Activated CD8-positive, alpha-beta memory T cell treated with anti-CD3 and anti-CD28 coated beads for 1 hour (primary cell): ENCODE results near the gene CXCR3.
"Not testable (repeated sequence)": the region's sequence is repeated elsewhere in the genome, so short reads cannot be mapped to it uniquely, and the experiment has no call there.

Experiments used
- DNase-seq, 2 donors: peaks; one replicate each; pipeline ENCODE4 v3.0.0-alpha.2; 2020; ENCODE audit warnings: low read depth in 1 of 2; ENCODE audit errors: extremely low read depth in 1 of 2

CXCR3 gene

DNA sequence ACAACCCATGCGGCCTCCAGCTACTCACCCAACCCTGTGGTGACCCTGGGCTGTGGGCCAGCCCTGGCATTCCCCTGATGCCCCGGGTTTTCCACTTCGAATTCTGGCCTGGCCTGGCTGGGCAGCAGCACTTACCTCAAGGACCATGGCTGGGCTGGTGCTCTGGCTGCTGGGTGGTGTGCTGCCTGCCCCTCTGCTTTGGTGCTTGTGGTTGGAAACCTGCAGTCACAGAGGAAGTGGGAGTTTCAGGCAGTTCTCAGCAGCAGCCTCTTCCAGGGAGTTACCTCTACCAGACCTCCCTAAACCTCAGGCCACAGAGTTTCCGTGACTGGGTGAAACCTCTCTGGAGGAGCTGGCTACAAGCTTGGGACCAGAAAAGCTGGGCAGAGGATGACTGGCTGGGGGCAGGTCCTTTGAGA, at the start of gene CXCR3:
CXCR3 (minus strand) TSS at position 209 of the 419 bp plus-strand sequence; CDS start at position 147, 62 bp downstream.
- peak; percentile 28 to 54 for DNase-seq

DNA sequence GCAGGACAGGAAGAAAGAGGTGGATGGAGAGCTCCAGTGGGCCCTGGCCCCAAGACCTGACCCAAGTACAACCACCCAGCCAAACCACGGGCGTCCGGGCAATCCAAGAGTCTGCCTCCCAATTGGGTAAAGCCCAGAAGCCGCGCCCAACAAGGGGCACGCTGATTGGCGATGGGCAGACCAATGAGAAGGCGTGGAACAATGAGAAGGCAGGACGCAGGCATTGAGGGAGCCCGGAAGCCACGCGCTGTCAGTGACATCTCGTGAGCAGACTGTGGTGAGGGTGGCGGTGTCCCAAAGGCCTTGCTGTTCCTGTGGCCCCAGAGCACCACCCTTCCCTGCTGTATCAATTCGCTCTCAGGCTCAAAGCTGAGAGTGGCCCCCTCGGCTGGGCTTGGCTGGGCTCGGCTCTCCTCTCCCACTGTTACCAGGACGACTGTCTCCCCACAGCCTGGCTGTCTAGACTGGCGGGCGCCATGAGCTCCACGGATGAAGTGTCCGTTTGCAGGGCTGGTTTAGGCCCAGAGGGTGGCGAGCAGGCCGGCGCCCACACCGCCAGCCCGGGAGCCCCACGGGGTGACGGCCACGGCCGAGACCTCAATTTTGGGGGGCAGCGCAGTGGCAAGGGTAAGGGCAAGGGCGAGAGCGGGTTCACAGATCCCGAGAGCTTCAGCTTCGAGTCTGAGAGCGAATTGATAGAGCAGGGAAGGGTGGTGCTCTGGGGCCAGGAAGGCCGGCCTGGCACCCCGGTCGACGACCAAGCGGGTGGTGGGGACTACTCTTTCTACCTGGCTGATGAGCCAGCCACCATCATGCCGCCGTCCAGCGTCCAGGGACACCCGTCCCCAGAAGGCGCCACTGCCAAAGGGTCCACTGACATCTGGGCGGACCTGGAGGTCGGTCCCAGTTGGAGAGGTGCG, 49.3 kb upstream of the CXCR3 start, which contains the start of gene LOC101059915:
LOC101059915 (plus strand) TSS at position 219 of the 920 bp plus-strand sequence.
- DNase-seq = no peak

GRCh38 chrX:71666240-71667223, 48.2 kb upstream of the CXCR3 start:
- no peak for DNase-seq

DNA sequence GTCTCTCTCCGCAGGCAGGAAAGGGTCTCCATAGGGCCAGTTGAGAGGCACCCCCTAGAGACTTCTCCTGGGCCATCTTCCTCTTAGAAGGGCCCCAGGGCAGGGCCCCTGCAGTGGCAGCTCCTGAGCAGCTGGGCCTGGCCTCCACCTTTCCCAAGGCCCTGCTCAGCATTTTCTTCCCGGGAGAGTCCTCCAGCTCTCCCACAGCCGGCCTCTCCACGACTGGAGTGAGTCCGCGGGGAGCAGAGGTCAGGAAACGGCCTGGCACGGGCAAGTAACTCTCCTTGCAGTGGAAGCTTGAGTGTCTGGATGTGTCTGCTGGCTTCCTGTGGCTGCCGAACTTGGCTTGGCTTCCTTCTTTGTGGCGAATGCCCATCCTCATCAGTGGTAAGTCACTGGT, 47.4 kb upstream of the CXCR3 start:
- DNase-seq = no peak

DNA sequence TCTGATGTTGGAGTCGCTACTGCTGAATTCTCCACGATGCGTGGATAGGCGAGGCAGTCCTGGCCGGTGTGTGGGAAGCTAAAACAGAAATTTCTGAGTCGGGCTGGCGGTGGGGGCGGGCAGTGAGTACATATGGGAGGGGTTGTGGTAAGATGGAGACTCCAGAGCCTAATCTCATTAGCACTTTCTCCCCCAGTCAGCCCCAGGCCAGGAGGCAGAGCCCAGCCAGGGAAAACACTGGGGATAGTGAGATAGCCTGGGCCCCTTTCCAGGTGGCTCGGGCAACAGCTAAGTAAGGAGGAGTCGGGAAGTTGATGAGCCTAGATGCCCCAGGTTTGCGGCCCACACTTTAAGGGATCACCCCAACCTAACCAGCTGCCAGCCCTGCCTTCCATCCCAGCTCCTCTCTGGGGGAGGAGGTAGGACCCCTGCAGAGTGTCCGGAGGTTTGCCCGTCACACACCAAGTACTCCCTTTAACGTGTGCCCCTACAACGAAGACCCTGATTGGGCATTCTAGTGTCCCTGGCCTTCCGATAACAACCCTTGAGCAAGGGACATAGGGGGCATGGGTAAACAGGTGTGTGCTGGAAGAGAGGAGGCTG, 46.7 kb upstream of the CXCR3 start:
- no peak for DNase-seq

GRCh38 chrX:71664202-71664601, 45.9 kb upstream of the CXCR3 start:
- not testable (repeated sequence) for DNase-seq

DNA sequence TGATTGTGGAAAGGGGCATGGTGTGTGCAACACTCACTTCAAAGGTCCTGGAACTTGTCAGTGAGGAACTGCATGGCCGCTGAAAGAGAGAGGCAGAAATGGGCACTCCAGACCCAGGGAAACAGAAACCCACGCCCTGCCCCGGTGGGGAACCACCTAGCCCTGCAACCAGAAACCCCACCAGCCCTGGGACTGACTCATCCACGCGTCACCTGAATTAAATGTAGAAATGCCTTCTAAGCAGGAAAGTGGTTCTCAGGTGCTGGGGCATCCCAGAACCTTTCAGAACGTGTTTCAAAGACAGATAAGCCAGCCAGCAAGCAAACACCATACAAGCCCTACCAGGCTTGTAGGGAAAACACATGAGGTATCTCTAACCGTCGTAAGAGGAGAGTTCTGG, 44.9 kb upstream of the CXCR3 start:
- peak; percentile 25 to 31 for DNase-seq

- DNase-seq = not testable (repeated sequence)
These were observed 44.3 kb upstream of the CXCR3 start for GRCh38 chrX:71662654-71663053.

- no peak for DNase-seq
These were observed 43.6 kb upstream of the CXCR3 start for GRCh38 chrX:71661919-71662318.

GRCh38 chrX:71660562-71661416, 42.5 kb upstream of the CXCR3 start:
- DNase-seq = no peak

DNA sequence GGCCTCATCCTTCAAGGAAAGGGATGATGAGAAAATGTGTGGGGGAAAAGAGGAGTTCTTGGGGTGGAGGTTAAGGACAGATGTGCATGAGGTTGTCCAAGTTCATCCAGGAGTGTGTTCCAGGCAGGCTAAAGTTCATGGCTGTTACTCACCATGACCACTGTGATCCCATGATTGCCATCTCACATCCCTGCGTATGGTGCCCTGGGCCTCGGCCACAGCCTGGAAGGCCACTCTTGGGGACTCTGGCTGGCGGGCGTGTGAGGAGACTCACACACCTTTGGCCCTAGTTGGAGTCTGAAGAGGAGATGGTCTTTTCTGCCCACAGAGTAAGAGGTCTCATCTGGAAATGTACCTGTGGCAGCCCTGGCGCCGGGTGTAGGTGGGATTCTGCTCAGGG, 41.6 kb upstream of the CXCR3 start:
- no peak for DNase-seq

DNA sequence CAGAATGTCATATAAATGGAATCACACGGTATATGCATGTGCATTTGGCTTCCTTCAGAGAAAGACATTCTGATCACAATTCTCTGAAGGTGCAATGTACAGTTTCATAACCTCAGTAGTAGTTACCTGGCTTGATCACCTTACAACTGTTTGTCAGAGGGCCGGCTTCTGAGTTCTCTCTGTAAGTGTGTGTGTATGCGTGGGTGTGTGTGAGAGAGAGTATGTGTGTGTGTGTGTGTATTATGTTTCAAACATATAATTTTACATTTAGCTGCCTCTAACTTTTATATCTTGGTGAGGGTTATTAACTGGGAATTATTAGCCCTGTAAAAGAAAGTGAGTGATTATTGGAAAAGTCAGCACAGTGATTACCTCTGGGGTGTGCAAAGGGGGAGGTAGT, 41.0 kb upstream of the CXCR3 start:
- DNase-seq = no peak

- DNase-seq = no peak
These were observed 39.0 kb upstream of the CXCR3 start for GRCh38 chrX:71657267-71657666.

GRCh38 chrX:71653344-71653743, 35.0 kb upstream of the CXCR3 start:
- DNase-seq = no peak

- DNase-seq = peak in 1 of 2 donors; percentile 27
These were observed 34.1 kb upstream of the CXCR3 start for GRCh38 chrX:71652405-71652804.

GRCh38 chrX:71650333-71650969, 32.1 kb upstream of the CXCR3 start:
- no peak for DNase-seq

GRCh38 chrX:71644406-71644805, 26.1 kb upstream of the CXCR3 start:
- DNase-seq = not testable (repeated sequence)

- no peak for DNase-seq
These were observed 21.7 kb upstream of the CXCR3 start for GRCh38 chrX:71640002-71640401.

- no peak for DNase-seq
These were observed 20.1 kb upstream of the CXCR3 start for GRCh38 chrX:71638409-71638808.
